Neural cell (in vitro differentiated cells): ENCODE measurements around the gene TBC1D8.

Experiments
- EP300 ChIP-seq: fragments of 450-650 bp; conservative IDR thresholded peaks from 2 replicates; pipeline ENCODE4 v1.6.1; 2014; ENCODE audit warnings: antibody characterized with exemption, mild to moderate bottlenecking, moderate library complexity; ENCODE audit not compliant: poor library complexity, severe bottlenecking
- TF ChIP-seq, protein P1 (sequence below): fragments of 450-650 bp; IDR thresholded peaks from 2 replicates; pipeline ENCODE4 v1.5.1; 2014; ENCODE audit warnings: antibody characterized with exemption, mild to moderate bottlenecking, moderate library complexity; ENCODE audit not compliant: poor library complexity, severe bottlenecking

DNA sequence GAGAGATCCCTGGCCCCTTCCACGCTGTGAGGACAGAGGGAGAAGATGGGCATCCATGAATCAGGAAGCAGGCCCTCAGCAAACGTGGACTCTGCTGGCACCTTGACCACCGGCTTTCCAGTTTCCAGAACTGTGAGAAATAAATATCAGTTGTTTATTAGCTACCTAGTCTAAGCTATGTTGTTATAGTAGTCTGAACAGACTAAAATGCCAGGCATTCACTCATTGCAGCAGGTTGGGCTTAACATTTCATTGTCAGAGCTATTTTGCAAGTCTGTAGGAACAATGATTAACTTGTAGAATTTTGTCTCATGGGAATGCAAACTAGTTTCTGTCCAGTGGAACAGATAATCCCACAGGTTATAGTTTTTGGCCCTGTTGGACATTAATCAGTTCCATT, 24.8 kb upstream of the TBC1D8 start:
- TF ChIP-seq, protein P1, sequence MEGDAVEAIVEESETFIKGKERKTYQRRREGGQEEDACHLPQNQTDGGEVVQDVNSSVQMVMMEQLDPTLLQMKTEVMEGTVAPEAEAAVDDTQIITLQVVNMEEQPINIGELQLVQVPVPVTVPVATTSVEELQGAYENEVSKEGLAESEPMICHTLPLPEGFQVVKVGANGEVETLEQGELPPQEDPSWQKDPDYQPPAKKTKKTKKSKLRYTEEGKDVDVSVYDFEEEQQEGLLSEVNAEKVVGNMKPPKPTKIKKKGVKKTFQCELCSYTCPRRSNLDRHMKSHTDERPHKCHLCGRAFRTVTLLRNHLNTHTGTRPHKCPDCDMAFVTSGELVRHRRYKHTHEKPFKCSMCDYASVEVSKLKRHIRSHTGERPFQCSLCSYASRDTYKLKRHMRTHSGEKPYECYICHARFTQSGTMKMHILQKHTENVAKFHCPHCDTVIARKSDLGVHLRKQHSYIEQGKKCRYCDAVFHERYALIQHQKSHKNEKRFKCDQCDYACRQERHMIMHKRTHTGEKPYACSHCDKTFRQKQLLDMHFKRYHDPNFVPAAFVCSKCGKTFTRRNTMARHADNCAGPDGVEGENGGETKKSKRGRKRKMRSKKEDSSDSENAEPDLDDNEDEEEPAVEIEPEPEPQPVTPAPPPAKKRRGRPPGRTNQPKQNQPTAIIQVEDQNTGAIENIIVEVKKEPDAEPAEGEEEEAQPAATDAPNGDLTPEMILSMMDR = no peak
- TF ChIP-seq EP300 = no peak
